GM12892 (cell line): ENCODE measurements around the gene NUDT12.

Experiments
- POLR2A ChIP-seq: IDR thresholded peaks from 2 replicates; pipeline ENCODE4 v1.6.1; 2011; ENCODE audit warnings: low read depth, low read length, control low read depth
- TAF1 ChIP-seq: IDR thresholded peaks from 2 replicates; pipeline ENCODE4 v1.6.1; 2011; ENCODE audit warnings: low read depth, mild to moderate bottlenecking, control low read depth, low read length, borderline replicate concordance

- TF ChIP-seq TAF1 (no peak), POLR2A (no peak)
Observed at GRCh38 chr5:103546858-103547257, 15.7 kb downstream of the NUDT12 start.
